Thymus (tissue), 11 donors: ENCODE measurements around the gene SPEF1. TPM values are rescaled to one million over a fixed set of nuclear protein-coding genes. Genes with fewer than 3 reads are reported as not detected.

Source experiments
- DNase-seq, 9 donors: peaks; one replicate each; pipeline ENCODE4 v3.0.0-alpha.2; 2013; ENCODE audit warnings: low spot score in 9 of 9, low read depth in 6 of 9, missing footprints in 1 of 9
- H3K27ac ChIP-seq, 2 donors: one replicate each; pipeline ENCODE4 v1.5.1; 2013; ENCODE audit warnings: control low read depth in 1 of 2, low read depth in 1 of 2, low read length in 1 of 2, mild to moderate bottlenecking in 1 of 2, moderate library complexity in 1 of 2
- H3K27me3 ChIP-seq, 2 donors: one replicate each; pipeline ENCODE4 v1.5.1; 2013; ENCODE audit warnings: low read length in 1 of 2; ENCODE audit not compliant: control insufficient read depth in 2 of 2, insufficient read depth in 1 of 2
- H3K36me3 ChIP-seq, 2 donors: one replicate each; pipeline ENCODE4 v1.5.1; 2013; ENCODE audit warnings: low read length in 1 of 2, mild to moderate bottlenecking in 1 of 2, moderate library complexity in 1 of 2; ENCODE audit not compliant: control insufficient read depth in 2 of 2, insufficient read depth in 2 of 2
- H3K4me1 ChIP-seq, 2 donors: one replicate each; pipeline ENCODE4 v1.5.1; 2013; ENCODE audit warnings: low read length in 2 of 2; ENCODE audit not compliant: control insufficient read depth in 2 of 2, insufficient read depth in 2 of 2
- H3K4me3 ChIP-seq, 2 donors: one replicate each; pipeline ENCODE4 v1.5.1; 2013; ENCODE audit warnings: low read length in 2 of 2, control low read depth in 1 of 2, mild to moderate bottlenecking in 1 of 2
- H3K9me3 ChIP-seq, 2 donors: one replicate each; pipeline ENCODE4 v1.5.1; 2013; ENCODE audit warnings: low read length in 1 of 2, mild to moderate bottlenecking in 1 of 2; ENCODE audit not compliant: control insufficient read depth in 2 of 2, insufficient read depth in 1 of 2
- WGBS: extraction: QIAGEN DNeasy Blood & Tissue Kit; methylation state at CpG from one replicate; pipeline ENCODE4 v1.1.7; 2013; 5-methylcytosine and 5-hydroxymethylcytosine counted together
- polyA plus RNA-seq: library from polyadenylated mRNA; stranded (reverse); fragments of 200-250 nt; gene quantifications from one replicate; pipeline ENCODE4 v1.2.3, GENCODE V29; 2013
- total RNA-seq: library from RNA; stranded (reverse); fragments of 120-200 nt; gene quantifications from one replicate; pipeline ENCODE4 v1.2.4, GENCODE V29; 2013
- donor health status: healthy.

Gene SPEF1
- total and polyA plus RNA-seq, 2 donors: 0.05 to 0.16 TPM

- peaks cover 0 to 2% of the 10 kb centered on the region in 2 donors for H3K9me3 ChIP-seq
- no peak overlapping the region for H3K4me3 ChIP-seq
- H3K27ac ChIP-seq: no peak overlapping the region
- DNase-seq: no peak
- H3K27me3 ChIP-seq: peaks cover 9 to 75% of the 10 kb centered on the region in 2 donors
- 90% methylated on average over 24 of the region's 24 CpGs for WGBS
- peaks cover 3% of the 10 kb centered on the region in 2 donors for H3K4me1 ChIP-seq
- H3K36me3 ChIP-seq: no peaks in the 10 kb centered on the region
These were observed 32.1 kb downstream of the SPEF1 start for GRCh38 chr20:3749087-3749688.

- Histone ChIP-seq H3K4me3 (no peak overlapping the region), H3K27me3 (peaks cover 9 to 77% of the 10 kb centered on the region in 2 donors), H3K9me3 (peaks cover 0 to 2% of the 10 kb centered on the region in 2 donors), H3K27ac (no peak overlapping the region), H3K4me1 (peaks cover 3% of the 10 kb centered on the region in 2 donors), H3K36me3 (no peaks in the 10 kb centered on the region)
- no peak for DNase-seq
- 96% methylated on average over 16 of the region's 16 CpGs for WGBS
These were observed 33.2 kb downstream of the SPEF1 start for GRCh38 chr20:3748073-3748472.

DNA sequence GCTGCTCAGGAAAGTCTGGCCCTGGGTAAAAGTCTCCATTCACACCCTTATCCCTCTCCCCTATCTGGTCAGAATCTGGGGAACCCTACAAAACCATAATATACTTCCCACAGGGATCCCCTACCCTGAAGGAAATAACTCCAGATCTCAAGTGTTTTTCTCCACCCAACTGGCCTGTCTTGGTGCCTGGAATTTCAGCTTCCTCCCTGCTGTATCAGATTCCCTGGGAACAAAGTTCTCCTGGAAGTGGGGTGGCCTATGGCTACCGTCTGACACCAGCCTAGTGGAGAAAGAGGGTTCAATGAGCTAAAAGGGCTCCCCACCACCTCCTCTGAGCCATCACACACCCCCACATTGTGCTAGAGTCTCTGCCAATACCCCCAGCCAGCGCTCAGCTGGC is 33.8 kb downstream of the SPEF1 start:
- DNase-seq: no peak
- Histone ChIP-seq H3K27ac (no peak overlapping the region), H3K9me3 (peaks cover 0 to 2% of the 10 kb centered on the region in 2 donors), H3K4me1 (peaks cover 3% of the 10 kb centered on the region in 2 donors), H3K36me3 (no peaks in the 10 kb centered on the region), H3K27me3 (peaks cover 9 to 72% of the 10 kb centered on the region in 2 donors), H3K4me3 (no peak overlapping the region)
- 98% methylated on average over 2 of the region's 2 CpGs for WGBS

DNA sequence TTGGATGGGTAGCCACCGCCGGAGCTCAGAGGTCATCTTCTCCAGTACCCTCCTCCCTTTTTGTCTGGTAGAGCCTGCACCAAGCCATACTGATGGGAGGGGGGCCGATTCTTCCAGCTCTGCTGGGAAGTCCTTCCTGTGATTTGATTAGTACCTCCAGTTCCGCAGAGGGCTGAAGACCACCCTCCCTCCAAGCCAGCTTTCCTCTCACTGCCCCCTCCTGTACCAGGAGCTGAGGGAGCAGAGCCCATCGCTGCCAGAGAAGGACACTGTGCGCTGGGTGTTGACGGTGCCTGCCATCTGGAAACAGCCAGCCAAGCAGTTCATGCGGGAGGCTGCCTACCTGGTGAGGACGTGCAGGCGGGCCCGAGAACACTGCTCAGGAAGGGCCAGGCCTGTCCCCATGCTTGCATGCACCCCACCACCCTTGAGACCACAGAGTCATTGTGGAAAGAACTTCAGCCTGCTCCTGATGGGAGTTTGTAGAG is 35.5 kb downstream of the SPEF1 start:
- DNase-seq: no peak
- Histone ChIP-seq H3K27me3 (peaks cover 2 to 54% of the 10 kb centered on the region in 2 donors), H3K9me3 (peaks cover 0 to 2% of the 10 kb centered on the region in 2 donors), H3K4me3 (no peak overlapping the region), H3K4me1 (peaks cover 0 to 3% of the 10 kb centered on the region in 2 donors), H3K27ac (no peak overlapping the region), H3K36me3 (no peaks in the 10 kb centered on the region)
- WGBS: 90% methylated on average over 11 of the region's 11 CpGs

GRCh38 chr20:3744806-3745685 is 36.2 kb downstream of the SPEF1 start:
- WGBS: 48% methylated on average over 45 of the region's 45 CpGs
- H3K4me3 ChIP-seq: no peak overlapping the region
- no peak overlapping the region for H3K27ac ChIP-seq

GRCh38 chr20:3744037-3744436 is 37.2 kb downstream of the SPEF1 start:
- 89% methylated on average over 1 of the region's 1 CpG for WGBS
- Histone ChIP-seq H3K4me1 (peaks cover 0 to 3% of the 10 kb centered on the region in 2 donors), H3K9me3 (peaks cover 0 to 2% of the 10 kb centered on the region in 2 donors), H3K27me3 (peaks cover 2 to 38% of the 10 kb centered on the region in 2 donors), H3K4me3 (no peak overlapping the region), H3K27ac (no peak overlapping the region), H3K36me3 (no peaks in the 10 kb centered on the region)
- DNase-seq: no peak

More at GRCh38 chr20:3744806-3745685, 36.2 kb downstream of the SPEF1 start:
- DNase-seq: peak in 2 of 9 donors; percentile 21 to 35
- Histone ChIP-seq H3K4me1 (peaks cover 0 to 3% of the 10 kb centered on the region in 2 donors), H3K27me3 (peaks cover 2 to 47% of the 10 kb centered on the region in 2 donors), H3K9me3 (peaks cover 0 to 2% of the 10 kb centered on the region in 2 donors), H3K36me3 (no peaks in the 10 kb centered on the region)

- Histone ChIP-seq H3K4me1 (peaks cover 0 to 3% of the 10 kb centered on the region in 2 donors), H3K4me3 (no peak overlapping the region), H3K27me3 (peaks cover 0 to 30% of the 10 kb centered on the region in 2 donors), H3K27ac (no peak overlapping the region), H3K9me3 (peaks cover 0 to 2% of the 10 kb centered on the region in 2 donors), H3K36me3 (no peaks in the 10 kb centered on the region)
- DNase-seq: no peak
- WGBS: 73% methylated on average over 2 of the region's 2 CpGs
These were observed 38.0 kb downstream of the SPEF1 start for GRCh38 chr20:3743251-3743650.

DNA sequence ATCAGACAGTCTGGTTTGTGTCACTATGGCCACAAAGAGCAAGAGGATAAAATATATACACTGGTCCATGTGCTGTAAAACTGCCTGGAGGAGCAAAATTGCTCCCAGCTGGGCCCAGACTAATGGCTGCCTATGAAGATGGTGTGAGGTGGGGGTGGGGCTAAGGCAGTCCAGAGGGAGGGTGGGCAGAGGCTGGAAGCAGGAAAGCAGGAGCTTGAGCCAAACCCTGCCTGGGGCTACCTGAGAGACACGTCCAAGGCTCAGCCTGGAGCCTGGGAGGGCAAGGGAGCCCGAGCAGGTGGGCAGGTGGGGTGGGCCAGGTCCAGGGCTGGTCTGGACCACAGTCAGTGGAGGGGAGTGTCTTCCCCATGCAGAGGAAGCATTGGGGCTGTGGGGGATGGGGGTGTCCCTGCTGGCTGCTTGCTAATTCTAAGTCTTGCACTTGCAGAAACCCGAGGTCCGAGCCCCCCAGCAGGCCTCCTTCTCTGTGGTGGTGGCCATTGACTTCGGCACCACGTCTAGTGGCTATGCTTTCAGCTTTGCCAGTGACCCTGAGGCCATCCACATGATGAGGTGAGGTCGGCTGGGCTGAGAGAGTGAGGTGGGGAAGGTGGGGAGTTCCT is 39.3 kb downstream of the SPEF1 start:
- peaks cover 0 to 3% of the 10 kb centered on the region in 2 donors for H3K4me1 ChIP-seq
- 93% methylated on average over 7 of the region's 7 CpGs for WGBS
- no peaks in the 10 kb centered on the region for H3K36me3 ChIP-seq
- H3K4me3 ChIP-seq: no peak overlapping the region
- no peak overlapping the region for H3K27ac ChIP-seq
- H3K27me3 ChIP-seq: peaks cover 0 to 23% of the 10 kb centered on the region in 2 donors
- peaks cover 0 to 2% of the 10 kb centered on the region in 2 donors for H3K9me3 ChIP-seq
- no peak for DNase-seq
